Caki2 (cell line): Measurements from ENCODE around the gene ENO1. TPM values are rescaled to one million over a fixed set of nuclear protein-coding genes. Genes with fewer than 3 reads are reported as not detected.
"Not testable (repeated sequence)": the region's sequence is repeated elsewhere in the genome, so short reads cannot be mapped to it uniquely, and the experiment has no call there.

Source experiments
- DNase-seq: peaks from one replicate; pipeline ENCODE4 v3.0.0-alpha.2; 2015; ENCODE audit warnings: low read depth
- in situ Hi-C: cut with HindIII; loops from 2 replicates; pipeline ENCODE4 v1.10.0; 2016; ENCODE audit warnings: low sequenced_read_pairs, low pct_unique_long_range_greater_than_20kb, mixed read lengths
- total RNA-seq: library from RNA; depleted of rRNA; stranded (reverse); fragments of >200 nt; shearing (Covaris generic); gene quantifications from 2 replicates; pipeline ENCODE4 v1.2.3, GENCODE V29; 2014; ENCODE audit warnings: low replicate concordance

ENO1 gene
- total RNA-seq, 1 experiment from 2014 or later, result 4,382 TPM

- DNase-seq, in situ Hi-C loops: not testable (repeated sequence)
These were observed 22.2 kb upstream of the ENO1 start for GRCh38 chr1:8900684-8901083.

GRCh38 chr1:8899046-8899445, 20.6 kb upstream of the ENO1 start:
- no peak for DNase-seq
- in situ Hi-C loops, result no loop called here

- in situ Hi-C loops, DNase-seq: not testable (repeated sequence)
These were observed 19.9 kb upstream of the ENO1 start for GRCh38 chr1:8898418-8898817.

- DNase-seq, in situ Hi-C loops: not testable (repeated sequence)
These were observed 19.0 kb upstream of the ENO1 start for GRCh38 chr1:8897505-8897904.

GRCh38 chr1:8896775-8897174, 18.3 kb upstream of the ENO1 start:
- in situ Hi-C loops, DNase-seq: not testable (repeated sequence)

GRCh38 chr1:8892026-8892425, 13.5 kb upstream of the ENO1 start:
- DNase-seq, result no peak
- in situ Hi-C loops, result no loop called here

GRCh38 chr1:8891401-8891800, 12.9 kb upstream of the ENO1 start:
- in situ Hi-C loops, result no loop called here
- no peak for DNase-seq

- DNase-seq, result peak; percentile 78
- in situ Hi-C loops, result no loop called here
These were observed 11.7 kb upstream of the ENO1 start for GRCh38 chr1:8889925-8890785.

GRCh38 chr1:8889103-8889846, 10.8 kb upstream of the ENO1 start:
- no peak for DNase-seq
- in situ Hi-C loops, result no loop called here

- DNase-seq, result no peak
- in situ Hi-C loops, result no loop called here
These were observed 8.1 kb upstream of the ENO1 start for GRCh38 chr1:8886589-8886988.

GRCh38 chr1:8886031-8886524, 7.6 kb upstream of the ENO1 start:
- in situ Hi-C loops, DNase-seq: not testable (repeated sequence)

- in situ Hi-C loops, DNase-seq: not testable (repeated sequence)
These were observed 5.6 kb upstream of the ENO1 start for GRCh38 chr1:8884105-8884504.

- no peak for DNase-seq
- in situ Hi-C loops, result no loop called here
These were observed 5.0 kb upstream of the ENO1 start for GRCh38 chr1:8883491-8883890.

GRCh38 chr1:8879922-8880676, 1.6 kb upstream of the ENO1 start:
- in situ Hi-C loops, result no loop called here
- peak; percentile 89 for DNase-seq

- DNase-seq, result no peak
- in situ Hi-C loops, result no loop called here
These were observed 1.0 kb upstream of the ENO1 start for GRCh38 chr1:8879464-8879921.

- DNase-seq, result peak; percentile 98
- in situ Hi-C loops, result no loop called here
These were observed 395 bp upstream of the ENO1 start for GRCh38 chr1:8878698-8879463.

- in situ Hi-C loops, result no loop called here
- peak; percentile 21 for DNase-seq
These were observed 2.4 kb downstream of the ENO1 start for GRCh38 chr1:8876087-8876486.
